ENCODE data around the gene WDFY1. TPM values are rescaled to one million over a fixed set of nuclear protein-coding genes. Genes with fewer than 3 reads are reported as not detected.
A peak's percentile ranks its signal among the peaks of the same experiment; 100 is the strongest.

WDFY1 gene
- total RNA-seq, 2 experiments from 2014 or later: 20.8 to 23.1 TPM

DNA sequence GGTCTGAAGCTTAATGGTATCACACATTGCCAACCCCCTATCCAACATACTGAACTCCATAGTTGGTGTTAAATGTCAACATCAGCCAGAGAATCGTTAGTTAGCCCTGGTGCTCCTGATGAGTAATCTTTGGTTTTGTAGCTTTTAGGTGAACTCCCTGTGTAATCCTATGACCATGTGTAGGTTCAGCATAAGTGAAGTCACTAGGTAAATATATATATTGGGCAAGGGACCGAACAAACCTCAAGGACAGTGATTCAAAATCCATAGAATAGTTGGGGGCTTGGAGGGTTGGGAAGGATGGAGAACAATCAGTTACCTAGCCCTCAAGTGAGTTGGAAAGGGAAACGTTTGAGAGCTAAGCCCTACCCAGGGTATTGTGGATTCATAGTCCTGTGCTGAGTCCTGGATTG lies 91.7 kb downstream of the WDFY1 start:
- peaks cover 9% of the 10 kb centered on the region for H3K9me3 Mint-ChIP-seq
- peaks cover 7% of the 10 kb centered on the region for H3K4me1 Mint-ChIP-seq (ENCODE audit: low read depth)
- H3K27ac Mint-ChIP-seq: no peak overlapping the region
- intact Hi-C loops (cut with micrococcal nuclease): no loop called here
- POLR2A ChIA-PET: no interaction called here
- peaks cover 13% of the 10 kb centered on the region for H3K36me3 Mint-ChIP-seq (ENCODE audit: low read depth)
- DNase-seq (no peak), ATAC-seq (peak; percentile 49)
- CTCF ChIA-PET: interaction anchor here (0.6 kb wide), 1 partner anchor 13 kb away, joined by 3 read pairs; no protein-coding TSS in a partner anchor
- no peak overlapping the region for H3K4me3 Mint-ChIP-seq
- H3K27me3 Mint-ChIP-seq: no peaks in the 10 kb centered on the region
- TF ChIP-seq CTCF (IDR thresholded peaks at IDR 0.05): no peak

- ChIA-PET CTCF (no interaction called here), POLR2A (no interaction called here)
- H3K9me3 Mint-ChIP-seq: peaks cover 9% of the 10 kb centered on the region
- H3K27me3 Mint-ChIP-seq: no peaks in the 10 kb centered on the region
- peaks cover 14% of the 10 kb centered on the region for H3K36me3 Mint-ChIP-seq (ENCODE audit: low read depth)
- peaks cover 9% of the 10 kb centered on the region for H3K4me1 Mint-ChIP-seq (ENCODE audit: low read depth)
- ATAC-seq (no peak), DNase-seq (no peak)
- no peak overlapping the region for H3K27ac Mint-ChIP-seq
- H3K4me3 Mint-ChIP-seq: no peak overlapping the region
- intact Hi-C loops (cut with micrococcal nuclease): no loop called here
- no peak for TF ChIP-seq CTCF (IDR thresholded peaks at IDR 0.05)
These were observed 92.8 kb downstream of the WDFY1 start for GRCh38 chr2:223852281-223852795.

DNA sequence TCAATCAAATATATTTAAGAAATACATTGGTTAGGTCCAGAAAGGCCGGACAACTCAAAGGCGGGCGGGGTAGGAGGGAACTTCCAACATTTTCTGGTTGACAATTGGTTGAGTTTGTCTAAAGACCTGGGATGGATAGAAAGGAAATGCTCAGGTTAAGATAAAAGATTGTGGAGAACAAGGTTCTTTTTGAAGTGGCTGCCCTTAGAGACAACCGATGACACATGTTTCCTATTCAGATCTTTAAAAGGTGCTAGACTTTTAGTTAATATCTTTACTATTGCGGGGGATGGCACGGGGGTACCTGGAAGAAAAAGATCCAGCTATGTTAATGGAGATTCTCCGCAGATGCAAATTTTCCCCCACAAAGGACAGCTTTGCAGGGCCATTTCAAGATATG lies 97.7 kb downstream of the WDFY1 start:
- no peak for TF ChIP-seq CTCF (IDR thresholded peaks at IDR 0.05)
- Mint-ChIP-seq H3K27ac (no peak overlapping the region), H3K36me3 (ENCODE audit: low read depth) (peaks cover 14% of the 10 kb centered on the region), H3K4me3 (no peak overlapping the region), H3K27me3 (no peaks in the 10 kb centered on the region), H3K9me3 (peaks cover 9% of the 10 kb centered on the region), H3K4me1 (ENCODE audit: low read depth) (peaks cover 9% of the 10 kb centered on the region)
- CTCF ChIA-PET: interaction anchor here (0.7 to 1.2 kb wide), 2 partner anchors 8 to 18 kb away, joined by 3 read pairs; no protein-coding TSS in a partner anchor
- intact Hi-C loops (cut with micrococcal nuclease): no loop called here
- DNase-seq: no peak
- no peak for ATAC-seq
- POLR2A ChIA-PET: no interaction called here

- DNase-seq (no peak), ATAC-seq (no peak)
- Mint-ChIP-seq H3K36me3 (ENCODE audit: low read depth) (peaks cover 14% of the 10 kb centered on the region), H3K27ac (no peak overlapping the region), H3K4me3 (no peak overlapping the region), H3K27me3 (no peaks in the 10 kb centered on the region), H3K9me3 (peaks cover 9% of the 10 kb centered on the region), H3K4me1 (ENCODE audit: low read depth) (peaks cover 9% of the 10 kb centered on the region)
- CTCF ChIA-PET: no interaction called here
- POLR2A ChIA-PET: no interaction called here
- intact Hi-C loops (cut with micrococcal nuclease): no loop called here
- TF ChIP-seq CTCF (IDR thresholded peaks at IDR 0.05): no peak
These were observed 98.6 kb downstream of the WDFY1 start for GRCh38 chr2:223846515-223846914.

DNA sequence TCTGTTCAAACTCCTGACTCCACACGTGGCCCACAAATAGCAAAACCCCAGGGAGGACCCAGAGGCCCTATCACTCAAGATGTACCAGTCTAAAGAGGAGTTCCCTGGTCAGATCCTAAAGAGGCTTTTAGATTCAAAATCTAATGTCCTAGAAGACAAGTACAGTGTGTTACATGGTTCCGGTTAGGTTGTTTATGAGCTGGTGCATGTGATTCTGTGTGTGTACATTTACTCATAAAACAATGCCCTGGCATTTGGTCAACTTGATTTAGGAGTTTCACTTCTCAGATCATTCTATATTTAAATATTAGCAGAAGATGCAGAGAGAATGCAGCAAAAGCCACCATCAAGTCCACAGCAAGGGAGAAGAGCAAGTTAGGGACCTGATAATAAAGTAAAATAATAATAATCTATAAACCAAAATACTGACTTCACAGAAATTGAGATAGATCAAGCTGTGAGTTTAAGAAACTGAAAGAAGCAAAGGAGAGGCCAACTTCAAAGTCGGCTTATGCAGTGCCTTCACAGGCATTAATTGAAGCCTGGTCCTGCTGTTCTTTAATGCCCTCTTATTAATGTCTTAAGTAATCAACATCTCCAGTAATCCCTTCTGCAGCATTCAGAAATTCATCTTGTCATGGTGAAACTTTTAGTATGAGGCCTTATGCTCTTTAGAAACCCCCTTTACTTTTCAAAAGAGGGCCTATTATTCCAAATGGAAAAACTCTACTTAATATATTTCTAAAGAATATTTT lies 103.5 kb downstream of the WDFY1 start:
- peaks cover 5% of the 10 kb centered on the region for H3K4me1 Mint-ChIP-seq (ENCODE audit: low read depth)
- H3K36me3 Mint-ChIP-seq (ENCODE audit: low read depth): no peaks in the 10 kb centered on the region
- TF ChIP-seq CTCF (IDR thresholded peaks at IDR 0.05): no peak
- DNase-seq (no peak), ATAC-seq (no peak)
- H3K27ac Mint-ChIP-seq: no peak overlapping the region
- peaks cover 3% of the 10 kb centered on the region for H3K27me3 Mint-ChIP-seq
- ChIA-PET POLR2A (no interaction called here), CTCF (interaction anchor here (0.6 kb wide), 2 partner anchors 17 to 124 kb away, joined by 3 read pairs; no protein-coding TSS in a partner anchor)
- intact Hi-C loops (cut with micrococcal nuclease): no loop called here
- no peak overlapping the region for H3K4me3 Mint-ChIP-seq
- H3K9me3 Mint-ChIP-seq: no peaks in the 10 kb centered on the region
